ENCODE results near the gene KIDINS220. TPM values are rescaled to one million over a fixed set of nuclear protein-coding genes. Genes with fewer than 3 reads are reported as not detected.

The KIDINS220 gene
- total RNA-seq, 1 donor from 2014 or later, result 109 TPM

GRCh38 chr2:8803658-8804379, 33.6 kb downstream of the KIDINS220 start:
- Mint-ChIP-seq H3K27me3 (ENCODE audit: low read depth) (no peaks in the 10 kb centered on the region), H3K27ac (peak overlapping the region; percentile 47), H3K36me3 (peaks cover 50% of the 10 kb centered on the region), H3K4me3 (no peak overlapping the region), H3K4me1 (peaks cover 26% of the 10 kb centered on the region), H3K9me3 (no peaks in the 10 kb centered on the region)
- no peak for DNase-seq (ENCODE audit: low spot score in 2 of 2, unreplicated experiment in 2 of 2)
- no peak for TF ChIP-seq CTCF (IDR thresholded peaks at IDR 0.05; ENCODE audit: unreplicated experiment)

GRCh38 chr2:8802741-8803140, 34.7 kb downstream of the KIDINS220 start:
- Mint-ChIP-seq H3K27ac (no peak overlapping the region), H3K27me3 (ENCODE audit: low read depth) (no peaks in the 10 kb centered on the region), H3K4me3 (no peak overlapping the region), H3K9me3 (no peaks in the 10 kb centered on the region), H3K36me3 (peaks cover 53% of the 10 kb centered on the region), H3K4me1 (peaks cover 26% of the 10 kb centered on the region)
- no peak for DNase-seq (ENCODE audit: low spot score in 2 of 2, unreplicated experiment in 2 of 2)
- TF ChIP-seq CTCF (IDR thresholded peaks at IDR 0.05; ENCODE audit: unreplicated experiment), result no peak

GRCh38 chr2:8800821-8801220, 36.6 kb downstream of the KIDINS220 start:
- no peaks in the 10 kb centered on the region for H3K27me3 Mint-ChIP-seq (ENCODE audit: low read depth)
- peaks cover 52% of the 10 kb centered on the region for H3K36me3 Mint-ChIP-seq
- H3K4me3 Mint-ChIP-seq, result no peak overlapping the region
- H3K4me1 Mint-ChIP-seq, result peaks cover 21% of the 10 kb centered on the region
- H3K9me3 Mint-ChIP-seq, result no peaks in the 10 kb centered on the region
- no peak for TF ChIP-seq CTCF (IDR thresholded peaks at IDR 0.05; ENCODE audit: unreplicated experiment)
- H3K27ac Mint-ChIP-seq, result no peak overlapping the region
- DNase-seq (ENCODE audit: low spot score in 2 of 2, unreplicated experiment in 2 of 2), result no peak

GRCh38 chr2:8800218-8800617, 37.2 kb downstream of the KIDINS220 start:
- Mint-ChIP-seq H3K9me3 (no peaks in the 10 kb centered on the region), H3K27me3 (ENCODE audit: low read depth) (no peaks in the 10 kb centered on the region), H3K36me3 (peaks cover 50% of the 10 kb centered on the region), H3K4me1 (peaks cover 15% of the 10 kb centered on the region), H3K4me3 (no peak overlapping the region), H3K27ac (no peak overlapping the region)
- no peak for DNase-seq (ENCODE audit: low spot score in 2 of 2, unreplicated experiment in 2 of 2)
- TF ChIP-seq CTCF (IDR thresholded peaks at IDR 0.05; ENCODE audit: unreplicated experiment), result no peak

GRCh38 chr2:8799004-8799403, 38.4 kb downstream of the KIDINS220 start:
- Mint-ChIP-seq H3K4me1 (peaks cover 5% of the 10 kb centered on the region), H3K9me3 (no peaks in the 10 kb centered on the region), H3K27ac (no peak overlapping the region), H3K27me3 (ENCODE audit: low read depth) (no peaks in the 10 kb centered on the region), H3K4me3 (no peak overlapping the region), H3K36me3 (peaks cover 55% of the 10 kb centered on the region)
- DNase-seq (ENCODE audit: low spot score in 2 of 2, unreplicated experiment in 2 of 2), result no peak
- TF ChIP-seq CTCF (IDR thresholded peaks at IDR 0.05; ENCODE audit: unreplicated experiment), result no peak
